Measurements from ENCODE around the gene SDK1. TPM values are rescaled to one million over a fixed set of nuclear protein-coding genes. Genes with fewer than 3 reads are reported as not detected.

Gene SDK1
- total RNA-seq, 4 donors from 2014 or later, result 2.5 to 12.9 (median 6.1) TPM

DNA sequence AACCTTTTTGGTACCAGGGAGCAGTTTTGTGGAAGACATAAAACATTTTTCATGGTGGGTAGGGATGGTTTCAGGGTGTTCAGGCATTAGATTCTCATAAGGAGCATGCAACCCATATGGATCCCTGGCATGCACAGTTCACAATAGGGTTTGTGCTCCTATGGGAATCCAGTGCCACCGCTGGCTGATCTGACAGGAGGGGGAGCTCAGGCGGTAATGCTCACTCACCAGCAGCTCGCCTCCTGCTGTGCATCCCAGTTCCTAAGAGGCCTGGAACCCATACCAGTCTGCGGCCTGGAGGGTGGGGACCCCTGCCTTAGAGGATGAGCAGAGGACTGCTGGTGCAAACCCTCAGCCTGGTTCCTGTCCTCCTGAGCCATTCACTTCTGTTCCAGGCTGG lies 561.7 kb downstream of the SDK1 start:
- peak overlapping the region; percentile 14 for H3K27ac ChIP-seq
- H3K27me3 ChIP-seq, result no peaks in the 10 kb centered on the region
- H3K36me3 ChIP-seq, result no peaks in the 10 kb centered on the region
- DNase-seq (ENCODE audit: low spot score in 2 of 2), result no peak
- no CpG with 5 or more reads among the region's 4 CpGs for WGBS
- TF ChIP-seq POLR2A (IDR thresholded peaks at IDR 0.05), result no peak
- no peak for TF ChIP-seq POLR2AphosphoS5 (IDR thresholded peaks at IDR 0.05)
- TF ChIP-seq, protein P1, sequence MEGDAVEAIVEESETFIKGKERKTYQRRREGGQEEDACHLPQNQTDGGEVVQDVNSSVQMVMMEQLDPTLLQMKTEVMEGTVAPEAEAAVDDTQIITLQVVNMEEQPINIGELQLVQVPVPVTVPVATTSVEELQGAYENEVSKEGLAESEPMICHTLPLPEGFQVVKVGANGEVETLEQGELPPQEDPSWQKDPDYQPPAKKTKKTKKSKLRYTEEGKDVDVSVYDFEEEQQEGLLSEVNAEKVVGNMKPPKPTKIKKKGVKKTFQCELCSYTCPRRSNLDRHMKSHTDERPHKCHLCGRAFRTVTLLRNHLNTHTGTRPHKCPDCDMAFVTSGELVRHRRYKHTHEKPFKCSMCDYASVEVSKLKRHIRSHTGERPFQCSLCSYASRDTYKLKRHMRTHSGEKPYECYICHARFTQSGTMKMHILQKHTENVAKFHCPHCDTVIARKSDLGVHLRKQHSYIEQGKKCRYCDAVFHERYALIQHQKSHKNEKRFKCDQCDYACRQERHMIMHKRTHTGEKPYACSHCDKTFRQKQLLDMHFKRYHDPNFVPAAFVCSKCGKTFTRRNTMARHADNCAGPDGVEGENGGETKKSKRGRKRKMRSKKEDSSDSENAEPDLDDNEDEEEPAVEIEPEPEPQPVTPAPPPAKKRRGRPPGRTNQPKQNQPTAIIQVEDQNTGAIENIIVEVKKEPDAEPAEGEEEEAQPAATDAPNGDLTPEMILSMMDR (IDR thresholded peaks at IDR 0.05), result no peak
- TF ChIP-seq EP300 (IDR thresholded peaks at IDR 0.05), result no peak
- H3K9me3 ChIP-seq, result no peaks in the 10 kb centered on the region
- no peak overlapping the region for H3K4me3 ChIP-seq
- H3K4me1 ChIP-seq, result peaks cover 20% of the 10 kb centered on the region

DNA sequence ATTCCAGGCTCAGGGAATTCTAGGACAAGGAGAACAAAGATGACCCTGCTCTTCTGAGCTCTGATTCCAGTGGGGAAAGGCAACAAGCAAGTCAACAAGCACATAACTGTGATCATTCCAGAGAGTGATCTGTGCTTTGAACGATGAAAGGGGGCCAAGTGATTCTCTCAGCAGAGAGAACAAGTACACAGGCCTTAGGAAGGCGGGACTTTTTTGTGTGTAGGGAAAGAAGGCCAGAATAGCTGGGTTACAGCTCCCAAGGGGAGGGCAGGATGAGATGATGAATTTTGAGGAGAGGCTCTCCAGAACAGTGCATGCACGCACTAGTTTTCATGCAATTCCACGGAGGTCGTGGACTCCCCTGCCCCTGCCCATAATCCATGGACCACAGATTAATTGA lies 565.2 kb downstream of the SDK1 start:
- H3K27ac ChIP-seq, result peak overlapping the region; percentile 54
- H3K36me3 ChIP-seq, result no peaks in the 10 kb centered on the region
- no peak for DNase-seq (ENCODE audit: low spot score in 2 of 2)
- H3K4me3 ChIP-seq, result no peak overlapping the region
- TF ChIP-seq, protein P1 (IDR thresholded peaks at IDR 0.05), result no peak
- TF ChIP-seq EP300 (IDR thresholded peaks at IDR 0.05) (no peak), POLR2A (IDR thresholded peaks at IDR 0.05) (no peak), POLR2AphosphoS5 (IDR thresholded peaks at IDR 0.05) (no peak)
- H3K4me1 ChIP-seq, result peaks cover 18% of the 10 kb centered on the region
- H3K27me3 ChIP-seq, result no peaks in the 10 kb centered on the region
- no peaks in the 10 kb centered on the region for H3K9me3 ChIP-seq
- 66% methylated on average over 5 of the region's 5 CpGs for WGBS

DNA sequence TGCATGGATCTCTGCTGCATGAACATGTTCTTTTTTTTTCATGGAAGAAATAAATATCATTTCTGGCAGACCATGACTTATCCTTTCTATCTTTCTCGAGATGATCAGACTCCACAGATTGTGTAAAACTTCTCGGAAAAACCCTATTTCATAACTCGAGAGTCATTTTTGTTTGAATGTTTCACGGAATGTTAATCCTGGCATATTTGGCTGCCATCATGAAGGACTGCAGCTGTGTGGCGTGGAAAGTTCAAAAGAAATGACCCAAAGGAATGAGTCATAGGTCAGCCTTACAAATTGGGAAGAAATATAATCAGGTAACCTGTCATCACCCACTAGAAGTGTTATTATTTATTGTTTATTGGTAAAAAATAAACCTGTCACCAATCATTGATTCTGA lies 566.8 kb downstream of the SDK1 start:
- Histone ChIP-seq H3K9me3 (no peaks in the 10 kb centered on the region), H3K4me1 (peaks cover 2% of the 10 kb centered on the region), H3K27ac (no peak overlapping the region), H3K4me3 (no peak overlapping the region), H3K27me3 (no peaks in the 10 kb centered on the region), H3K36me3 (no peaks in the 10 kb centered on the region)
- 52% methylated on average over 5 of the region's 5 CpGs for WGBS
- no peak for DNase-seq (ENCODE audit: low spot score in 2 of 2)
- TF ChIP-seq EP300 (IDR thresholded peaks at IDR 0.05) (no peak), POLR2A (IDR thresholded peaks at IDR 0.05) (no peak), POLR2AphosphoS5 (IDR thresholded peaks at IDR 0.05) (peak in 1 of 3 donors; percentile 26)
- TF ChIP-seq, protein P1 (IDR thresholded peaks at IDR 0.05), result no peak

DNA sequence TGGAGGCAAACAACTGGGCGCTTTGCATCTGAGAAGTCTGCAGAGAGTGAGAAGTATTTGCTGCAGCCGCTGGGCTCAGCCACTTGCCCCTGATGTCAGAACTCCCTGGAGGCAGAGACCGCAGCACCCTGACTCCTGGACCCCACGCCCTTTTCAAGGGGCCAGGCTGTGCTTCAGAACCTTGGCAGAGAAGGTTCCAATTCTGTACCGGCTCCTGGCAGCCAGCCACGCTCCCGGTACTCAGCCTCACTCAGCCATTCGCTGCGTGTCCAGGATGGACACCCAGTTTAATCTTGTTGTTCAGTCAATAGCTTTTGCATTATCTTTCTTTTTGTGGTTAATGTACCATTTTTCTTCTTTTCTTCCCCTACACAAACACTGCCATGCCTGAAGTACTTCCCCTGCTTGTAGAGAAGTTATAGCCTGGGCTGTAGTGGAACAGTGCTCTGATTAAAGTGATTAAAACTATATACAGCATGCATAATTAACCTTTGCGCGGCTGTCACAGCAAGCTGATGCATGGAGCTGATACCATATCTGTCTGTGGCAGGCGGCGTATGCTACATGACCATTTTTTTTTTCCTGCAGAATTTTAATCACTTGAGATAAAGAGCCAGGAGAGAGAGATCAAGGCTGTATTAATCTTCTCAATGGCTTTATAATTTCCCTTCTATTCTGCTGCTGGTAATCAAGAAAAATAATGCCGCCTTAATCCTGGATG lies 578.5 kb downstream of the SDK1 start:
- Histone ChIP-seq H3K36me3 (no peaks in the 10 kb centered on the region), H3K9me3 (no peaks in the 10 kb centered on the region), H3K4me1 (no peaks in the 10 kb centered on the region), H3K27ac (no peak overlapping the region), H3K4me3 (no peak overlapping the region), H3K27me3 (no peaks in the 10 kb centered on the region)
- TF ChIP-seq, protein P1 (IDR thresholded peaks at IDR 0.05), result no peak
- TF ChIP-seq POLR2A (IDR thresholded peaks at IDR 0.05) (no peak), POLR2AphosphoS5 (IDR thresholded peaks at IDR 0.05) (no peak), EP300 (IDR thresholded peaks at IDR 0.05) (no peak)
- no peak for DNase-seq (ENCODE audit: low spot score in 2 of 2)
- WGBS, result 77% methylated on average over 14 of the region's 14 CpGs

DNA sequence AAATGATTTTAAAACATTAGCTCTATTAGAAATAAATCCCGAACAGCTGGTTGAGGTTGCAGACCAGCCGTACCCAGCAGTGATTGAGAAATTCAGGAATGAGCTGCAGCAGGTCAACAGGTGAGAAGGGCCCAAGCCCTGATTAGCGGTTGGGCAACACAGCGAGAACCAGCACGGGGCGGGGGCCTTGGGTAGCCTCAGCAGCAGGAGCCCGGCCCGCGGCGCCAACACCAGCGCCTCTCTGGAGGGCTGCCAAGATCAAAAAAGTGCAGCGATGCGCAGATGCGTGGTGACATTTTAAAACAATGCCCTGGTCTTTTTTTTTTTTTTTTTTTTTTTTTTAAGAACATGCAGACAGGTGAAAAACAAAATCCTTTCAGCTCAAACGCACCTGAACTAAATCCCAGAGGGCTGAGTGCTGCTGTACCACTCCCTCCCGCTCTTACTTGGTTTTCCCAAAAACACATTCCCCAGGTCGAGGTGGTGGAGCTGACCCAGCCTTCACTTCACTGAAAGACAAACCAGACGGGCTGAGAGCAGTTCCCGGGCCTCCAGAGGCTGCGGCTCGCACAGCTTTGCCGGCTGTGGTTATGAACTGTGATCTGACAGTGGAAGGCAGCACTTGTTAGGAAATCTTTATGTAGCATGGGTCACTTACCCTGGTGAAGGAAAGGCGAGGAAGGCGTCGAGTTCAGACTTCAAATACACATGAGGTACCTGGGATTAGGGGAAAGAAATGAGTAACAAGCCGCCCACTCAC lies 579.4 kb downstream of the SDK1 start:
- 87% methylated on average over 26 of the region's 26 CpGs for WGBS
- no peaks in the 10 kb centered on the region for H3K9me3 ChIP-seq
- DNase-seq (ENCODE audit: low spot score in 2 of 2), result no peak
- no peaks in the 10 kb centered on the region for H3K27me3 ChIP-seq
- no peaks in the 10 kb centered on the region for H3K4me1 ChIP-seq
- H3K27ac ChIP-seq, result no peak overlapping the region
- no peak overlapping the region for H3K4me3 ChIP-seq
- TF ChIP-seq, protein P1 (IDR thresholded peaks at IDR 0.05), result no peak
- TF ChIP-seq EP300 (IDR thresholded peaks at IDR 0.05) (no peak), POLR2A (IDR thresholded peaks at IDR 0.05) (no peak), POLR2AphosphoS5 (IDR thresholded peaks at IDR 0.05) (no peak)
- H3K36me3 ChIP-seq, result no peaks in the 10 kb centered on the region
